GM11168 (cell line): ENCODE measurements around the gene DET1.
"Not testable (repeated sequence)": the region's sequence is repeated elsewhere in the genome, so short reads cannot be mapped to it uniquely, and the experiment has no call there.

Source experiments
- in situ Hi-C: fragments of 300-500 bp; cut with MboI; formaldehyde crosslinking; loops from one replicate; pipeline ENCODE4 v1.12.0; 2022; ENCODE audit warnings: low sequenced_read_pairs; ENCODE audit not compliant: unreplicated experiment

DET1 gene

GRCh38 chr15:88541709-88542341 lies 4.7 kb downstream of the DET1 start:
- in situ Hi-C loops: no loop called here

GRCh38 chr15:88541111-88541510 lies 5.4 kb downstream of the DET1 start:
- in situ Hi-C loops: not testable (repeated sequence)

- in situ Hi-C loops: not testable (repeated sequence)
Observed at GRCh38 chr15:88540350-88540749, 6.1 kb downstream of the DET1 start.

- in situ Hi-C loops: no loop called here
Observed at GRCh38 chr15:88539441-88539840, 7.0 kb downstream of the DET1 start.

- in situ Hi-C loops: no loop called here
Observed at GRCh38 chr15:88538972-88539371, 7.5 kb downstream of the DET1 start.

- in situ Hi-C loops: no loop called here
Observed at GRCh38 chr15:88537591-88538317, 8.7 kb downstream of the DET1 start.

GRCh38 chr15:88535607-88536313 lies 10.7 kb downstream of the DET1 start:
- in situ Hi-C loops: no loop called here

- in situ Hi-C loops: no loop called here
Observed at GRCh38 chr15:88535100-88535499, 11.4 kb downstream of the DET1 start.

GRCh38 chr15:88533376-88533775 lies 13.1 kb downstream of the DET1 start:
- in situ Hi-C loops: no loop called here

GRCh38 chr15:88529021-88529630 lies 17.4 kb downstream of the DET1 start:
- in situ Hi-C loops: no loop called here

- in situ Hi-C loops: no loop called here
Observed at GRCh38 chr15:88526247-88526879, 20.1 kb downstream of the DET1 start.

- in situ Hi-C loops: no loop called here
Observed at GRCh38 chr15:88525418-88525817, 21.1 kb downstream of the DET1 start.

GRCh38 chr15:88524094-88524493 lies 22.4 kb downstream of the DET1 start:
- in situ Hi-C loops: not testable (repeated sequence)

- in situ Hi-C loops: no loop called here
Observed at GRCh38 chr15:88518903-88519302, 27.6 kb downstream of the DET1 start.

- in situ Hi-C loops: no loop called here
Observed at GRCh38 chr15:88513195-88513594, 33.3 kb downstream of the DET1 start.

- in situ Hi-C loops: no loop called here
Observed at GRCh38 chr15:88512601-88513000, 33.9 kb downstream of the DET1 start.

- in situ Hi-C loops: no loop called here
Observed at GRCh38 chr15:88512078-88512477, 34.4 kb downstream of the DET1 start.

- in situ Hi-C loops: no loop called here
Observed at GRCh38 chr15:88511161-88511560, 35.3 kb downstream of the DET1 start.

GRCh38 chr15:88509964-88510363 lies 36.5 kb downstream of the DET1 start:
- in situ Hi-C loops: no loop called here

GRCh38 chr15:88509321-88509720 lies 37.2 kb downstream of the DET1 start:
- in situ Hi-C loops: no loop called here
